Measurements from ENCODE around the gene SPON1.
A peak's percentile ranks its signal among the peaks of the same experiment; 100 is the strongest.
"Not testable (repeated sequence)": the region's sequence is repeated elsewhere in the genome, so short reads cannot be mapped to it uniquely, and the experiment has no call there.

Gene SPON1

GRCh38 chr11:13938829-13939228, 23.7 kb upstream of the SPON1 start:
- peak overlapping the region; percentile 60 for H3K4me3 Mint-ChIP-seq
- H3K9me3 Mint-ChIP-seq, H3K27me3 Mint-ChIP-seq, H3K27ac Mint-ChIP-seq, H3K36me3 Mint-ChIP-seq: not testable (repeated sequence)
- H3K4me1 Mint-ChIP-seq, result peaks cover 59% of the 10 kb centered on the region

- H3K27me3 Mint-ChIP-seq, result no peaks in the 10 kb centered on the region
- H3K9me3 Mint-ChIP-seq, result peaks cover 5% of the 10 kb centered on the region
- H3K36me3 Mint-ChIP-seq, result peaks cover 6% of the 10 kb centered on the region
- peak overlapping the region; percentile 40 for H3K4me3 Mint-ChIP-seq
- peak overlapping the region; percentile 6 for H3K27ac Mint-ChIP-seq
- peaks cover 63% of the 10 kb centered on the region for H3K4me1 Mint-ChIP-seq
These were observed 22.3 kb upstream of the SPON1 start for GRCh38 chr11:13939961-13940906.

- H3K9me3 Mint-ChIP-seq, result peaks cover 5% of the 10 kb centered on the region
- peaks cover 63% of the 10 kb centered on the region for H3K4me1 Mint-ChIP-seq
- H3K36me3 Mint-ChIP-seq, result peaks cover 6% of the 10 kb centered on the region
- H3K27ac Mint-ChIP-seq, result no peak overlapping the region
- peak overlapping the region; percentile 40 for H3K4me3 Mint-ChIP-seq
- no peaks in the 10 kb centered on the region for H3K27me3 Mint-ChIP-seq
These were observed 21.6 kb upstream of the SPON1 start for GRCh38 chr11:13940907-13941256.

GRCh38 chr11:13941775-13942174, 20.7 kb upstream of the SPON1 start:
- Mint-ChIP-seq H3K9me3 (peaks cover 5% of the 10 kb centered on the region), H3K4me3 (no peak overlapping the region), H3K36me3 (peaks cover 6% of the 10 kb centered on the region), H3K27me3 (no peaks in the 10 kb centered on the region), H3K4me1 (peaks cover 59% of the 10 kb centered on the region), H3K27ac (no peak overlapping the region)

GRCh38 chr11:13942378-13942777, 20.1 kb upstream of the SPON1 start:
- no peak overlapping the region for H3K4me3 Mint-ChIP-seq
- H3K27ac Mint-ChIP-seq, result no peak overlapping the region
- peaks cover 3% of the 10 kb centered on the region for H3K36me3 Mint-ChIP-seq
- peaks cover 5% of the 10 kb centered on the region for H3K9me3 Mint-ChIP-seq
- no peaks in the 10 kb centered on the region for H3K27me3 Mint-ChIP-seq
- peaks cover 55% of the 10 kb centered on the region for H3K4me1 Mint-ChIP-seq

- Mint-ChIP-seq H3K4me3 (no peak overlapping the region), H3K27ac (no peak overlapping the region), H3K9me3 (peaks cover 2% of the 10 kb centered on the region), H3K27me3 (no peaks in the 10 kb centered on the region), H3K36me3 (peaks cover 2% of the 10 kb centered on the region), H3K4me1 (peaks cover 52% of the 10 kb centered on the region)
These were observed 19.5 kb upstream of the SPON1 start for GRCh38 chr11:13942971-13943381.

GRCh38 chr11:13944016-13944415, 18.5 kb upstream of the SPON1 start:
- H3K27me3 Mint-ChIP-seq, result no peaks in the 10 kb centered on the region
- H3K36me3 Mint-ChIP-seq, result no peaks in the 10 kb centered on the region
- peaks cover 47% of the 10 kb centered on the region for H3K4me1 Mint-ChIP-seq
- H3K9me3 Mint-ChIP-seq, result no peaks in the 10 kb centered on the region
- H3K4me3 Mint-ChIP-seq, result no peak overlapping the region
- H3K27ac Mint-ChIP-seq, result no peak overlapping the region

GRCh38 chr11:13944911-13945425, 17.6 kb upstream of the SPON1 start:
- H3K4me1 Mint-ChIP-seq, result peaks cover 40% of the 10 kb centered on the region
- peaks cover 1% of the 10 kb centered on the region for H3K36me3 Mint-ChIP-seq
- no peaks in the 10 kb centered on the region for H3K27me3 Mint-ChIP-seq
- H3K27ac Mint-ChIP-seq, result no peak overlapping the region
- no peak overlapping the region for H3K4me3 Mint-ChIP-seq
- no peaks in the 10 kb centered on the region for H3K9me3 Mint-ChIP-seq

- H3K4me3 Mint-ChIP-seq, result no peak overlapping the region
- peaks cover 1% of the 10 kb centered on the region for H3K36me3 Mint-ChIP-seq
- no peak overlapping the region for H3K27ac Mint-ChIP-seq
- no peaks in the 10 kb centered on the region for H3K9me3 Mint-ChIP-seq
- peaks cover 22% of the 10 kb centered on the region for H3K4me1 Mint-ChIP-seq
- H3K27me3 Mint-ChIP-seq, result no peaks in the 10 kb centered on the region
These were observed 15.1 kb upstream of the SPON1 start for GRCh38 chr11:13947379-13947778.

GRCh38 chr11:13949876-13950275, 12.6 kb upstream of the SPON1 start:
- H3K27me3 Mint-ChIP-seq, result no peaks in the 10 kb centered on the region

GRCh38 chr11:13952221-13952620, 10.3 kb upstream of the SPON1 start:
- H3K36me3 Mint-ChIP-seq, result peaks cover 1% of the 10 kb centered on the region

More at GRCh38 chr11:13949876-13950275, 12.6 kb upstream of the SPON1 start:
- H3K27ac Mint-ChIP-seq, result no peak overlapping the region
- H3K9me3 Mint-ChIP-seq, result no peaks in the 10 kb centered on the region
- H3K4me3 Mint-ChIP-seq, result no peak overlapping the region
- H3K4me1 Mint-ChIP-seq, result peaks cover 7% of the 10 kb centered on the region
- peaks cover 1% of the 10 kb centered on the region for H3K36me3 Mint-ChIP-seq

GRCh38 chr11:13952668-13953067, 9.9 kb upstream of the SPON1 start:
- H3K36me3 Mint-ChIP-seq, result peaks cover 1% of the 10 kb centered on the region
- no peaks in the 10 kb centered on the region for H3K9me3 Mint-ChIP-seq
- peaks cover 6% of the 10 kb centered on the region for H3K4me1 Mint-ChIP-seq
- H3K4me3 Mint-ChIP-seq, result no peak overlapping the region
- H3K27ac Mint-ChIP-seq, result no peak overlapping the region
- H3K27me3 Mint-ChIP-seq, result no peaks in the 10 kb centered on the region

More at GRCh38 chr11:13952221-13952620, 10.3 kb upstream of the SPON1 start:
- H3K9me3 Mint-ChIP-seq, result no peaks in the 10 kb centered on the region
- H3K4me1 Mint-ChIP-seq, result peaks cover 6% of the 10 kb centered on the region
- no peaks in the 10 kb centered on the region for H3K27me3 Mint-ChIP-seq
- H3K27ac Mint-ChIP-seq, result no peak overlapping the region
- no peak overlapping the region for H3K4me3 Mint-ChIP-seq

- no peaks in the 10 kb centered on the region for H3K4me1 Mint-ChIP-seq
- no peak overlapping the region for H3K27ac Mint-ChIP-seq
- no peaks in the 10 kb centered on the region for H3K9me3 Mint-ChIP-seq
- peaks cover 3% of the 10 kb centered on the region for H3K27me3 Mint-ChIP-seq
- H3K4me3 Mint-ChIP-seq, result no peak overlapping the region
- H3K36me3 Mint-ChIP-seq, result peaks cover 1% of the 10 kb centered on the region
These were observed 7.9 kb upstream of the SPON1 start for GRCh38 chr11:13954591-13954990.

GRCh38 chr11:13955971-13956421, 6.5 kb upstream of the SPON1 start:
- Mint-ChIP-seq H3K9me3 (no peaks in the 10 kb centered on the region), H3K36me3 (no peaks in the 10 kb centered on the region), H3K27ac (no peak overlapping the region), H3K27me3 (peaks cover 6% of the 10 kb centered on the region), H3K4me1 (peaks cover under 1% of the 10 kb centered on the region), H3K4me3 (no peak overlapping the region)

GRCh38 chr11:13956988-13957387, 5.5 kb upstream of the SPON1 start:
- Mint-ChIP-seq H3K27me3 (peaks cover 11% of the 10 kb centered on the region), H3K9me3 (no peaks in the 10 kb centered on the region), H3K4me3 (no peak overlapping the region), H3K36me3 (no peaks in the 10 kb centered on the region), H3K27ac (no peak overlapping the region), H3K4me1 (peaks cover 4% of the 10 kb centered on the region)

GRCh38 chr11:13958641-13959400, 3.7 kb upstream of the SPON1 start:
- Mint-ChIP-seq H3K9me3 (no peaks in the 10 kb centered on the region), H3K4me3 (no peak overlapping the region)

More at GRCh38 chr11:13958641-13959400, 3.7 kb upstream of the SPON1 start:
- Mint-ChIP-seq H3K36me3 (no peaks in the 10 kb centered on the region), H3K27ac (no peak overlapping the region), H3K27me3 (peaks cover 14% of the 10 kb centered on the region), H3K4me1 (peaks cover 8% of the 10 kb centered on the region)

Data from activated naive CD4-positive, alpha-beta T cell treated with anti-CD3 and anti-CD28 coated beads, Interleukin-2, amount 50 U/mL, for 24 hours (primary cell).